Caco-2 (cell line): ENCODE data around the gene XPA. TPM values are rescaled to one million over a fixed set of nuclear protein-coding genes. Genes with fewer than 3 reads are reported as not detected.

Experiments
- BruUV-seq: library from RNA; stranded (reverse); fragments of 400-500 nt; replicated peaks from 2 replicates; lab custom pipeline; 2021; lab: Mats Ljungman, UMichigan
- CTCF ChIA-PET: fragments of 300-600 bp; sonication (Branson Sonifier 250); formaldehyde crosslinking; loops from one replicate; lab custom pipeline; 2022; ENCODE audit warnings: antibody characterized with exemption; lab: Charles Lee
- POLR2A ChIA-PET: fragments of 300-600 bp; sonication (Branson Sonifier 250); formaldehyde crosslinking; loops from one replicate; lab custom pipeline; 2022; ENCODE audit warnings: antibody characterized with exemption; lab: Charles Lee
- DNase-seq, 2 experiments: peaks; one replicate each; pipeline versions ENCODE4 v3.0.0 to v3.0.0-alpha.2; 2020 to 2022
- H3K27me3 ChIP-seq: replicated peaks from 2 replicates; pipeline ENCODE4 v1.6.0; 2011; ENCODE audit warnings: low read length; ENCODE audit not compliant: control insufficient read depth, insufficient read depth
- H3K36me3 ChIP-seq: 2 replicates; pipeline ENCODE4 v1.5.1; 2011; ENCODE audit warnings: low read length; ENCODE audit not compliant: control insufficient read depth, insufficient read depth
- H3K4me1 ChIP-seq: fragments of 250-450 bp; sonication (Bioruptor Pico); 2 replicates; pipeline ENCODE4 v1.5.1; 2020; ENCODE audit warnings: mild to moderate bottlenecking
- H3K4me3 ChIP-seq: 2 replicates; pipeline ENCODE4 v1.5.1; 2011; ENCODE audit warnings: low read depth, mild to moderate bottlenecking, control low read depth, low read length
- H3K9me3 ChIP-seq: fragments of 250-450 bp; sonication (Bioruptor Pico); 2 replicates; pipeline ENCODE4 v1.5.1; 2020; ENCODE audit warnings: mild to moderate bottlenecking, moderate library complexity
- H3K27ac Mint-ChIP-seq: one replicate; pipeline ENCODE4 v1.8.0; 2022; ENCODE audit warnings: mixed read lengths; ENCODE audit not compliant: unreplicated experiment
- H3K27me3 Mint-ChIP-seq: one replicate; pipeline ENCODE4 v1.8.0; 2022; ENCODE audit warnings: mixed read lengths; ENCODE audit not compliant: insufficient read depth, unreplicated experiment
- H3K36me3 Mint-ChIP-seq: one replicate; pipeline ENCODE4 v1.8.0; 2022; ENCODE audit warnings: mild to moderate bottlenecking, mixed read lengths; ENCODE audit not compliant: insufficient read depth, unreplicated experiment
- H3K4me1 Mint-ChIP-seq: one replicate; pipeline ENCODE4 v1.8.0; 2022; ENCODE audit warnings: low read depth, mixed read lengths; ENCODE audit not compliant: unreplicated experiment
- H3K4me3 Mint-ChIP-seq: one replicate; pipeline ENCODE4 v1.8.0; 2022; ENCODE audit warnings: mild to moderate bottlenecking, moderate library complexity, mixed read lengths; ENCODE audit not compliant: unreplicated experiment
- H3K9me3 Mint-ChIP-seq: one replicate; pipeline ENCODE4 v1.8.0; 2022; ENCODE audit warnings: mixed read lengths; ENCODE audit not compliant: unreplicated experiment
- CTCF ChIP-seq, 2 experiments: fragments of 200-600 bp in 1 of 2; IDR thresholded peaks; 1 replicate in 1 of 2; 2 replicates in 1 of 2; pipeline versions ENCODE4 v1.5.1 to v1.8.0; 2011 to 2022; ENCODE audit warnings: antibody characterized with exemption in 1 of 2, control low read depth in 1 of 2, inconsistent platforms in 1 of 2, low read depth in 1 of 2, low read length in 1 of 2, mild to moderate bottlenecking in 1 of 2, moderate library complexity in 1 of 2; ENCODE audit not compliant: insufficient read depth in 1 of 2, severe bottlenecking in 1 of 2, unreplicated experiment in 1 of 2
- intact Hi-C: fragments of 100-400 bp; cut with micrococcal nuclease; formaldehyde crosslinking; loops from one replicate; pipeline ENCODE4 v1.10.0; 2022; ENCODE audit not compliant: unreplicated experiment
- total RNA-seq: library from RNA; stranded (reverse); gene quantifications from 2 replicates; pipeline ENCODE4 v1.2.3, GENCODE V29; 2022

The XPA gene
- total RNA-seq, 1 experiment from 2014 or later: 18.8 TPM

GRCh38 chr9:97673922-97674321 is 23.2 kb downstream of the XPA start:
- intact Hi-C loops: no loop called here
- ChIA-PET CTCF (interaction anchor here (0.7 kb wide), 1 partner anchor 310 kb away, joined by 3 read pairs; no protein-coding TSS in a partner anchor), POLR2A (no interaction called here)
- no peaks in the 10 kb centered on the region for H3K9me3 ChIP-seq
- no peak for DNase-seq
- 0 out of 2 replicates have a peak, but pooled peaks cover 3% of the 10 kb centered on the region for H3K4me1 ChIP-seq
- no peak overlapping the region for H3K4me3 ChIP-seq
- Mint-ChIP-seq H3K4me3 (no peak overlapping the region), H3K36me3 (peaks cover 94% of the 10 kb centered on the region), H3K27ac (no peak overlapping the region), H3K27me3 (no peaks in the 10 kb centered on the region), H3K4me1 (no peaks in the 10 kb centered on the region), H3K9me3 (no peaks in the 10 kb centered on the region)
- BruUV-seq: no TSS peak
- TF ChIP-seq CTCF (IDR thresholded peaks at IDR 0.05; ENCODE audit: insufficient read depth in 1 of 2, low read depth in 1 of 2, low read length in 1 of 2, severe bottlenecking in 1 of 2, unreplicated experiment in 1 of 2): no peak
- H3K27me3 ChIP-seq: no peaks in the 10 kb centered on the region
- H3K36me3 ChIP-seq: no peaks in the 10 kb centered on the region

GRCh38 chr9:97672403-97672802 is 24.7 kb downstream of the XPA start:
- H3K4me3 Mint-ChIP-seq: no peak overlapping the region
- no TSS peak for BruUV-seq
- DNase-seq: no peak
- H3K36me3 Mint-ChIP-seq: peaks cover 94% of the 10 kb centered on the region
- CTCF ChIA-PET: no interaction called here
- H3K4me1 Mint-ChIP-seq: no peaks in the 10 kb centered on the region
- H3K9me3 ChIP-seq: no peaks in the 10 kb centered on the region
- H3K36me3 ChIP-seq: no peaks in the 10 kb centered on the region; the same call in 1 of the 2 replicates
- 0 out of 2 replicates have a peak, but pooled peaks cover 3% of the 10 kb centered on the region for H3K4me1 ChIP-seq
- H3K27me3 Mint-ChIP-seq: no peaks in the 10 kb centered on the region
- intact Hi-C loops: no loop called here
- POLR2A ChIA-PET: no interaction called here
- no peak for TF ChIP-seq CTCF (IDR thresholded peaks at IDR 0.05; ENCODE audit: insufficient read depth in 1 of 2, low read depth in 1 of 2, low read length in 1 of 2, severe bottlenecking in 1 of 2, unreplicated experiment in 1 of 2)
- no peaks in the 10 kb centered on the region for H3K27me3 ChIP-seq
- no peak overlapping the region for H3K4me3 ChIP-seq
- H3K27ac Mint-ChIP-seq: no peak overlapping the region
- H3K9me3 Mint-ChIP-seq: no peaks in the 10 kb centered on the region

- no peak for TF ChIP-seq CTCF (IDR thresholded peaks at IDR 0.05; ENCODE audit: insufficient read depth in 1 of 2, low read depth in 1 of 2, low read length in 1 of 2, severe bottlenecking in 1 of 2, unreplicated experiment in 1 of 2)
- CTCF ChIA-PET: no interaction called here
- no peak overlapping the region for H3K27ac Mint-ChIP-seq
- POLR2A ChIA-PET: interaction anchor here (1.0 kb wide), 1 partner anchor 37 kb away, joined by 6 read pairs; the partner anchor contains the start of gene TSTD2
- intact Hi-C loops: no loop called here
- H3K4me3 Mint-ChIP-seq: no peak overlapping the region
- Histone ChIP-seq H3K4me3 (no peak overlapping the region), H3K9me3 (no peaks in the 10 kb centered on the region), H3K36me3 (peaks cover 2% of the 10 kb centered on the region; the same call in 1 of the 2 replicates), H3K27me3 (no peaks in the 10 kb centered on the region), H3K4me1 (0 out of 2 replicates have a peak, but pooled peaks cover 3% of the 10 kb centered on the region)
- H3K4me1 Mint-ChIP-seq: no peaks in the 10 kb centered on the region
- no TSS peak for BruUV-seq
- no peak for DNase-seq
- H3K36me3 Mint-ChIP-seq: peaks cover 94% of the 10 kb centered on the region
- no peaks in the 10 kb centered on the region for H3K27me3 Mint-ChIP-seq
- no peaks in the 10 kb centered on the region for H3K9me3 Mint-ChIP-seq
These were observed 26.6 kb downstream of the XPA start for GRCh38 chr9:97670586-97670985.
